Endothelial cell of umbilical vein (primary cell): ENCODE measurements around the gene CCDC38. TPM values are rescaled to one million over a fixed set of nuclear protein-coding genes. Genes with fewer than 3 reads are reported as not detected.

Experiments used
- BruUV-seq: library from RNA; stranded (reverse); fragments of 400-500 nt; replicated peaks from 2 replicates; lab custom pipeline; 2021; lab: Mats Ljungman, UMichigan
- CTCF ChIA-PET: fragments of 300-600, 350-600 bp; sonication (Branson Sonifier 250); formaldehyde crosslinking; loops from one replicate; lab custom pipeline; 2021; ENCODE audit warnings: antibody characterized with exemption, inconsistent platforms; lab: Charles Lee
- POLR2A ChIA-PET: fragments of 300-600, 350-600 bp; sonication (Branson Sonifier 250); formaldehyde crosslinking; loops from one replicate; lab custom pipeline; 2021; ENCODE audit warnings: antibody characterized with exemption, inconsistent platforms; lab: Charles Lee
- DNase-seq: peaks from one replicate; pipeline ENCODE4 v3.0.0-alpha.2; 2011; ENCODE audit warnings: low read depth, low spot score
- FAIRE-seq: peaks from 2 replicates; lab custom pipeline; 2011; peaks lifted over from hg19 to GRCh38; lab: Jason Lieb, UNC
- H2AFZ ChIP-seq: 2 replicates; pipeline ENCODE4 v1.6.0; 2012; ENCODE audit warnings: low read depth, low read length, control low read depth, inconsistent platforms
- H3K27ac ChIP-seq: 2 replicates; pipeline ENCODE4 v1.5.1; 2011; ENCODE audit warnings: low read depth, mild to moderate bottlenecking, control low read depth, low read length, moderate library complexity; ENCODE audit not compliant: insufficient read depth
- H3K27me3 ChIP-seq, 2 experiments: 2 replicates each; pipeline versions ENCODE4 v1.6.0 to v1.6.1; 2011; ENCODE audit warnings: low read length in 2 of 2, mixed read lengths in 1 of 2; ENCODE audit not compliant: control insufficient read depth in 2 of 2, insufficient read depth in 2 of 2
- H3K36me3 ChIP-seq, 2 experiments: 2 replicates in 1 of 2; 3 replicates in 1 of 2; pipeline ENCODE4 v1.5.1; 2011; ENCODE audit warnings: low read length in 2 of 2, mild to moderate bottlenecking in 1 of 2, moderate library complexity in 1 of 2; ENCODE audit not compliant: control insufficient read depth in 2 of 2, insufficient read depth in 2 of 2; ENCODE audit errors: extremely low read depth in 1 of 2
- H3K4me1 ChIP-seq: 3 replicates; pipeline ENCODE4 v1.5.1; 2011; ENCODE audit warnings: mild to moderate bottlenecking, low read length; ENCODE audit not compliant: control insufficient read depth, insufficient read depth; ENCODE audit errors: extremely low read depth
- H3K4me2 ChIP-seq: 2 replicates; pipeline ENCODE4 v1.6.1; 2011; ENCODE audit warnings: low read length, control low read depth, mixed read lengths; ENCODE audit not compliant: insufficient read depth
- H3K4me3 ChIP-seq, 3 experiments: fragments of 200-600 bp in 1 of 3; sonication (generic), shearing (Covaris generic) in 1 of 3; replicated peaks in 1 of 3; 2 replicates each; pipeline ENCODE4 v1.5.1; 2011 to 2016; ENCODE audit warnings: control low read depth in 3 of 3, low read length in 3 of 3, mild to moderate bottlenecking in 2 of 3, inconsistent platforms in 1 of 3, low read depth in 1 of 3, moderate library complexity in 1 of 3; ENCODE audit not compliant: insufficient read depth in 1 of 3
- H3K79me2 ChIP-seq: 2 replicates; pipeline ENCODE4 v1.6.0; 2012; ENCODE audit warnings: low read length, inconsistent platforms; ENCODE audit not compliant: control insufficient read depth, insufficient read depth
- H3K9ac ChIP-seq: replicated peaks from 2 replicates; pipeline ENCODE3; 2011; ENCODE audit warnings: low read length, control low read depth; ENCODE audit not compliant: insufficient read depth; ENCODE audit errors: extremely low read depth
- H3K9me1 ChIP-seq: replicated peaks from 3 replicates; pipeline ENCODE4 v1.6.0; 2011; ENCODE audit warnings: mild to moderate bottlenecking, low read length; ENCODE audit not compliant: control insufficient read depth, insufficient read depth; ENCODE audit errors: extremely low read depth
- H3K9me3 ChIP-seq: replicated peaks from 2 replicates; pipeline ENCODE4 v1.5.1; 2012; ENCODE audit warnings: low read length, inconsistent platforms; ENCODE audit not compliant: control insufficient read depth, insufficient read depth
- H4K20me1 ChIP-seq: replicated peaks from 2 replicates; pipeline ENCODE3; 2011; ENCODE audit warnings: mild to moderate bottlenecking, low read length; ENCODE audit not compliant: control insufficient read depth, insufficient read depth; ENCODE audit errors: extremely low read depth
- EZH2 ChIP-seq: IDR thresholded peaks from 2 replicates; pipeline ENCODE4 v1.6.1; 2012; ENCODE audit warnings: borderline replicate concordance, low read depth, mild to moderate bottlenecking, moderate library complexity, low read length, inconsistent platforms; ENCODE audit not compliant: severe bottlenecking
- FOS ChIP-seq: IDR thresholded peaks from 2 replicates; pipeline ENCODE4 v1.6.1; 2011; ENCODE audit warnings: mild to moderate bottlenecking, low read length, moderate library complexity, borderline replicate concordance; ENCODE audit not compliant: insufficient read depth
- JUN ChIP-seq: IDR thresholded peaks from 2 replicates; pipeline ENCODE4 v1.6.1; 2011; ENCODE audit warnings: borderline replicate concordance, low read depth; ENCODE audit not compliant: insufficient read length, insufficient read depth
- MYC ChIP-seq: IDR thresholded peaks from one replicate; pipeline ENCODE4 v1.6.1; 2011; ENCODE audit warnings: mild to moderate bottlenecking, low read depth, low read length
- POLR2A ChIP-seq: IDR thresholded peaks from 2 replicates; pipeline ENCODE4 v1.6.1; 2012; ENCODE audit warnings: low read depth, mild to moderate bottlenecking, control low read depth, low read length
- dilution Hi-C: fragments of 300-500 bp; cut with MboI; formaldehyde crosslinking; loops from one replicate; pipeline ENCODE4 v1.15.0; 2019; ENCODE audit warnings: low sequenced_read_pairs; ENCODE audit not compliant: extremely low pct_ligation_motif_present
- intact Hi-C: fragments of 100-400 bp; cut with micrococcal nuclease; formaldehyde crosslinking; loops from one replicate; pipeline ENCODE4 v1.10.0; 2022
- polyA plus RNA-seq, 4 experiments: library from polyadenylated mRNA; depleted of rRNA in 3 of 4; stranded (reverse) in 3 of 4; unstranded in 1 of 4; fragments of >200 nt; gene quantifications; 2 replicates each; pipeline versions ENCODE4 v1.2.1 to v1.2.3, GENCODE V29; 2011 to 2012; ENCODE audit warnings: missing spikeins in 1 of 4
- total RNA-seq: library from RNA; stranded (reverse); gene quantifications from 2 replicates; pipeline ENCODE4 v1.2.3, GENCODE V29; 2021

CCDC38 gene
- total and polyA plus RNA-seq, 2 donors (not counting 3 experiments of a cell fraction or from before 2014, with no cell fraction given) = not detected

- dilution Hi-C loops (no loop called here), intact Hi-C loops (loop anchor here (5.0 kb wide), 1 partner anchor 32 kb away; no protein-coding TSS in a partner anchor)
- Histone ChIP-seq H3K4me3 (no peak overlapping the region), H3K79me2 (no peaks in the 10 kb centered on the region), H3K9me1 (no peaks in the 10 kb centered on the region), H3K9ac (no peak overlapping the region), H3K27ac (no peak overlapping the region), H3K36me3 (no peaks in the 10 kb centered on the region), H3K27me3 (peaks cover 19 to 47% of the 10 kb centered on the region in 2 experiments), H3K9me3 (no peaks in the 10 kb centered on the region), H4K20me1 (no peaks in the 10 kb centered on the region), H3K4me2 (no peak overlapping the region), H2AFZ (no peak overlapping the region), H3K4me1 (no peaks in the 10 kb centered on the region)
- DNase-seq = no peak
- no TSS peak for BruUV-seq
- no peak for FAIRE-seq
- TF ChIP-seq MYC (no peak), POLR2A (no peak), FOS (no peak), EZH2 (peak; percentile 32)
- CTCF ChIA-PET = interaction anchor here (0.6 kb wide), 1 partner anchor 427 kb away, joined by 3 read pairs; no protein-coding TSS in a partner anchor
- POLR2A ChIA-PET = no interaction called here
Measured at GRCh38 chr12:95949477-95950206, 7.2 kb upstream of the CCDC38 start.

- no peak for TF ChIP-seq JUN
- peak; percentile 53 for TF ChIP-seq EZH2
- H3K4me3 ChIP-seq = no peak overlapping the region
- CTCF ChIA-PET = interaction anchor here (1.3 to 4.2 kb wide), 4 partner anchors 8 to 54 kb away, joined by 3 to 13 read pairs (median 4); no protein-coding TSS in a partner anchor
Measured at GRCh38 chr12:95944108-95944704, 1.8 kb upstream of the CCDC38 start.

More at GRCh38 chr12:95944108-95944704, 1.8 kb upstream of the CCDC38 start:
- no peaks in the 10 kb centered on the region for H4K20me1 ChIP-seq
- no peak for FAIRE-seq
- H3K9me1 ChIP-seq = no peaks in the 10 kb centered on the region
- H3K9me3 ChIP-seq = no peaks in the 10 kb centered on the region
- POLR2A ChIA-PET = no interaction called here
- BruUV-seq = no TSS peak
- H2AFZ ChIP-seq = no peak overlapping the region
- H3K79me2 ChIP-seq = no peaks in the 10 kb centered on the region
- H3K27me3 ChIP-seq = peaks cover 0 to 9% of the 10 kb centered on the region in 2 experiments
- intact Hi-C loops (no loop called here), dilution Hi-C loops (no loop called here)
- H3K36me3 ChIP-seq = no peaks in the 10 kb centered on the region
- DNase-seq = no peak
- H3K27ac ChIP-seq = no peak overlapping the region
- H3K9ac ChIP-seq = no peak overlapping the region
- H3K4me1 ChIP-seq = peaks cover 4% of the 10 kb centered on the region
- H3K4me2 ChIP-seq = no peak overlapping the region
